ENCODE data around the gene MYL10.
"Not testable (repeated sequence)": the region's sequence is repeated elsewhere in the genome, so short reads cannot be mapped to it uniquely, and the experiment has no call there.

GRCh38 chr7:101647876-101648275 is 18.8 kb upstream of the MYL10 start:
- TF ChIP-seq EZH2phosphoT487 (IDR thresholded peaks at IDR 0.05; ENCODE audit: low read depth, severe bottlenecking, unreplicated experiment); EZH2 (IDR thresholded peaks at IDR 0.05; ENCODE audit: borderline replicate concordance): not testable (repeated sequence)
- TF ChIP-seq, protein P1, sequence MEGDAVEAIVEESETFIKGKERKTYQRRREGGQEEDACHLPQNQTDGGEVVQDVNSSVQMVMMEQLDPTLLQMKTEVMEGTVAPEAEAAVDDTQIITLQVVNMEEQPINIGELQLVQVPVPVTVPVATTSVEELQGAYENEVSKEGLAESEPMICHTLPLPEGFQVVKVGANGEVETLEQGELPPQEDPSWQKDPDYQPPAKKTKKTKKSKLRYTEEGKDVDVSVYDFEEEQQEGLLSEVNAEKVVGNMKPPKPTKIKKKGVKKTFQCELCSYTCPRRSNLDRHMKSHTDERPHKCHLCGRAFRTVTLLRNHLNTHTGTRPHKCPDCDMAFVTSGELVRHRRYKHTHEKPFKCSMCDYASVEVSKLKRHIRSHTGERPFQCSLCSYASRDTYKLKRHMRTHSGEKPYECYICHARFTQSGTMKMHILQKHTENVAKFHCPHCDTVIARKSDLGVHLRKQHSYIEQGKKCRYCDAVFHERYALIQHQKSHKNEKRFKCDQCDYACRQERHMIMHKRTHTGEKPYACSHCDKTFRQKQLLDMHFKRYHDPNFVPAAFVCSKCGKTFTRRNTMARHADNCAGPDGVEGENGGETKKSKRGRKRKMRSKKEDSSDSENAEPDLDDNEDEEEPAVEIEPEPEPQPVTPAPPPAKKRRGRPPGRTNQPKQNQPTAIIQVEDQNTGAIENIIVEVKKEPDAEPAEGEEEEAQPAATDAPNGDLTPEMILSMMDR (IDR thresholded peaks at IDR 0.05; ENCODE audit: poor library complexity), result not testable (repeated sequence)
